Mesothelial cell of epicardium (in vitro differentiated cells): Measurements from ENCODE around the gene PLEKHM1. TPM values are rescaled to one million over a fixed set of nuclear protein-coding genes. Genes with fewer than 3 reads are reported as not detected.
"Not testable (repeated sequence)": the region's sequence is repeated elsewhere in the genome, so short reads cannot be mapped to it uniquely, and the experiment has no call there.

Experiments used
- DNase-seq, 2 experiments: peaks; one replicate each; pipeline ENCODE4 v3.0.0; 2021; ENCODE audit warnings: low spot score in 2 of 2; ENCODE audit not compliant: unreplicated experiment in 2 of 2
- H3K27ac Mint-ChIP-seq: 2 replicates; pipeline ENCODE4 v1.8.0; 2021; ENCODE audit warnings: mixed read lengths
- H3K27me3 Mint-ChIP-seq: 2 replicates; pipeline ENCODE4 v1.8.0; 2021; ENCODE audit warnings: low read depth, mixed read lengths
- H3K36me3 Mint-ChIP-seq: 2 replicates; pipeline ENCODE4 v1.8.0; 2021; ENCODE audit warnings: mixed read lengths
- H3K4me1 Mint-ChIP-seq: 2 replicates; pipeline ENCODE4 v1.8.0; 2021; ENCODE audit warnings: mixed read lengths
- H3K4me3 Mint-ChIP-seq: 2 replicates; pipeline ENCODE4 v1.8.0; 2021; ENCODE audit warnings: mild to moderate bottlenecking, moderate library complexity, mixed read lengths
- H3K9me3 Mint-ChIP-seq: 2 replicates; pipeline ENCODE4 v1.8.0; 2021; ENCODE audit warnings: mixed read lengths
- CTCF ChIP-seq: fragments of 200-600 bp; sonication (generic); IDR thresholded peaks from one replicate; pipeline ENCODE4 v1.5.0; 2021; ENCODE audit warnings: antibody characterized with exemption; ENCODE audit not compliant: unreplicated experiment
- total RNA-seq: library from RNA; stranded (reverse); gene quantifications from 3 replicates; pipeline ENCODE4 v1.2.1, GENCODE V29; 2021

The PLEKHM1 gene
- total RNA-seq, 1 donor from 2014 or later, result 33.2 TPM

- not testable (repeated sequence) for H3K4me1 Mint-ChIP-seq, H3K27me3 Mint-ChIP-seq, H3K9me3 Mint-ChIP-seq, H3K27ac Mint-ChIP-seq, H3K4me3 Mint-ChIP-seq, DNase-seq, H3K36me3 Mint-ChIP-seq
These were observed 38.9 kb downstream of the PLEKHM1 start for GRCh38 chr17:45451660-45452059.

DNA sequence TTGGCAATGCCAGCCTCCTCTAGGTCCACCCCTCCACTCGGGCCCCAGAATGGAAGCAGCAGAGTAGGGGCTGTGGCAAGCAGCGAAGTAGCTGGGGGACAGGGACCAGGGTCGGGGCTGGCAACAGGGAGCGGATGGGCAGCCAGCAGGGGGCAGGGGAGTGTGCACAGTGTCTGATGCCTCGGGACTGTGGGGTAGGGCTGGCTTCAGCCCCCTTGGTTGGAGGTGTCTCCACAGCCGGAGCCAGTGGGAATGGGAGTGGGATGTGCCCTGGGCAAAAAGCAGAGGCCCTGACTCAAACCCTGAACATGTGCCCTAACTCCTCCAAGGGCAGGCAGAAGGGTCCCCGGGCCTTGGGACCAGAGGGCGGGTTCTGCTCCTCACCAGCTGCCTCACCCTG lies 39.4 kb downstream of the PLEKHM1 start:
- no peaks in the 10 kb centered on the region for H3K4me1 Mint-ChIP-seq
- no peak overlapping the region for H3K4me3 Mint-ChIP-seq
- no peaks in the 10 kb centered on the region for H3K36me3 Mint-ChIP-seq
- H3K27ac Mint-ChIP-seq, result no peak overlapping the region
- TF ChIP-seq CTCF, result no peak
- no peaks in the 10 kb centered on the region for H3K9me3 Mint-ChIP-seq
- H3K27me3 Mint-ChIP-seq, result no peaks in the 10 kb centered on the region
- no peak for DNase-seq

DNA sequence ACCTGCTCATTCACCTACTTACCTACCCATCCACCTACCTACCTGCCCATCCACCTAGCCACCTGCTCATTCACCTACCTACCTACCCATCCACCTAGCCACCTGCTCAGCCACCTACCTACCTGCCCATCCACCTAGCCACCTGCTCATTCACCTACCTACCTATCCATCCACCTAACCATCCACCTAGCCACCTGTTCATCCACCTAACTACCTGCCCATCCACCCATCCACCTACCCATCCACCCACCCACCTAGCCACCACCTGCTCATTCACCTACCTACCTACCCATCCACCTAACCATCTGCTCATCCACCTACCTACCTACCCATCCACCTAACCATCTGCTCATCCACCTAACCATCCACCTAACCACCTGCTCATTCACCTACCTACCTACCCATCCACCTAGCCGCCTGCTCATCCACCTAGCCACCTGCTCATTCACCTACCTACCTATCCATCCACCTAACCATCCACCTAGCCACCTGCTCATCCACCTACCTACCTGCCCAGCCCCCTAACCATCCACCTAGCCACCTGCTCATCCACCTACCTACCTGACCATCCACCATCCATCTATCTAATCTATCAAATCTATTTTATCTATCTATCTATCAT lies 40.7 kb downstream of the PLEKHM1 start:
- DNase-seq, H3K27me3 Mint-ChIP-seq, H3K9me3 Mint-ChIP-seq, H3K4me3 Mint-ChIP-seq, H3K27ac Mint-ChIP-seq, H3K36me3 Mint-ChIP-seq, H3K4me1 Mint-ChIP-seq: not testable (repeated sequence)

DNA sequence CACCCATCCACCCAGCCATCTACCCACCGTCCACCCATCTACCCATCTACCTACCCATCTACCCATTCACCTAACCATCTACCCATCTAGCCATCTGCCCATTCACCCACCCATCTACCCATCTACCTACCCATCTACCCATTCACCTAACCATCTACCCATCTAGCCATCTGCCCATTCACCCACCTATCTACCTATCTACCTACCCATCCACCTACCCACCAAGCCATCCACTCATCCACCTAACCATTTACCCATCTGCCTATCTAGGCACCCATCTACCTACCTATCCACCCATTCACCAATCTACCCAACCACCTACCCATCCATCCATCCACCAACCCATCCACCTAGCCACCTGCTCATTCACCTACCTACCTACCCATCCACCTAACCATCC lies 41.3 kb downstream of the PLEKHM1 start:
- H3K9me3 Mint-ChIP-seq, H3K4me1 Mint-ChIP-seq, H3K4me3 Mint-ChIP-seq, H3K27me3 Mint-ChIP-seq, H3K27ac Mint-ChIP-seq, H3K36me3 Mint-ChIP-seq, DNase-seq: not testable (repeated sequence)

GRCh38 chr17:45448483-45448882 lies 42.0 kb downstream of the PLEKHM1 start:
- not testable (repeated sequence) for H3K4me1 Mint-ChIP-seq, DNase-seq, H3K9me3 Mint-ChIP-seq, H3K36me3 Mint-ChIP-seq, H3K4me3 Mint-ChIP-seq, H3K27me3 Mint-ChIP-seq, H3K27ac Mint-ChIP-seq

DNA sequence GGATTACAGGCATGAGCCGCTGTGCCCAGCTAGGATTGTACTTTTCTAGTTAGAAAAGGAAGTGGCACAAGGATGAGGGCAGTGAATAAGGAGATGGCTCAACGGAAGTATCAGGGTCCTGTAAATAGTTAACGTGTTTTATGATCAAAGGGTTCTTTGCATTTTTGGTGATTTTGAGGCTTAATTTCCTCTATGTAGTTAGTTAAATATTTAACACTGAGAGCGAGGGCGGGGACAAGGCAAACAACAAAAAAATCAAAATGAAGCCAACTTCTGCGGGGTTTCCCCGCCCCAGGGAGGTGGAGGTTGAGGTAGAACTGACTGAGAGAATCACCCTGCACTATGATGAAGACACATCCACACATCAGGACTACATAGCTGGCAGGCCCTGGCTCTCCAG lies 42.5 kb downstream of the PLEKHM1 start:
- H3K27ac Mint-ChIP-seq, H3K36me3 Mint-ChIP-seq, H3K4me1 Mint-ChIP-seq, DNase-seq, H3K4me3 Mint-ChIP-seq, H3K9me3 Mint-ChIP-seq, H3K27me3 Mint-ChIP-seq: not testable (repeated sequence)

DNA sequence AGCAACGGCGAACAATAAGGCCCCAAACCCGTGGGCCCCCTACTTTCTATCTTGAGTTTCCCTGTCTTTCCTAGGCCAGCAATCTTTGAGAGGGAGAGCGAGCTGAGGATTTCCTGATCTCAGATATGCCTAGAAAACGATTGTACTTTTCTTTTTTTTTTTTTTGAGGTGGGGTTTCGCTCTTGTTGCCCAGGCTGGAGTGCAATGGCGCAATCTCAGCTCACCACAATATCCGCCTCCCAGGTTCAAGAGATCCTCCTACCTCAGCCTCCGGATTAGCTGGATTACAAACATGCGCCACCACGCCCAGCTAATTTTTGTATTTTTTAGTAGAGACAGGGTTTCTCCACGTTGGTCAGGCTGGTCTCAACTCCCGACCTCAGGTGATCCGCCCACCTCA lies 42.9 kb downstream of the PLEKHM1 start:
- DNase-seq, H3K27ac Mint-ChIP-seq: not testable (repeated sequence)

GRCh38 chr17:45446872-45447625 lies 43.5 kb downstream of the PLEKHM1 start:
- H3K4me3 Mint-ChIP-seq, H3K27ac Mint-ChIP-seq, H3K27me3 Mint-ChIP-seq, DNase-seq, H3K9me3 Mint-ChIP-seq, H3K4me1 Mint-ChIP-seq, H3K36me3 Mint-ChIP-seq: not testable (repeated sequence)

More for the DNA sequence above, 42.9 kb downstream of the PLEKHM1 start:
- not testable (repeated sequence) for H3K4me1 Mint-ChIP-seq, H3K27me3 Mint-ChIP-seq, H3K4me3 Mint-ChIP-seq, H3K36me3 Mint-ChIP-seq, H3K9me3 Mint-ChIP-seq

GRCh38 chr17:45445901-45446743 lies 44.4 kb downstream of the PLEKHM1 start:
- not testable (repeated sequence) for H3K27me3 Mint-ChIP-seq, H3K36me3 Mint-ChIP-seq, H3K27ac Mint-ChIP-seq, H3K9me3 Mint-ChIP-seq, H3K4me3 Mint-ChIP-seq, DNase-seq, H3K4me1 Mint-ChIP-seq

GRCh38 chr17:45444856-45445820 lies 45.4 kb downstream of the PLEKHM1 start:
- not testable (repeated sequence) for DNase-seq, H3K4me3 Mint-ChIP-seq, H3K27me3 Mint-ChIP-seq, H3K27ac Mint-ChIP-seq, H3K36me3 Mint-ChIP-seq, H3K4me1 Mint-ChIP-seq, H3K9me3 Mint-ChIP-seq

DNA sequence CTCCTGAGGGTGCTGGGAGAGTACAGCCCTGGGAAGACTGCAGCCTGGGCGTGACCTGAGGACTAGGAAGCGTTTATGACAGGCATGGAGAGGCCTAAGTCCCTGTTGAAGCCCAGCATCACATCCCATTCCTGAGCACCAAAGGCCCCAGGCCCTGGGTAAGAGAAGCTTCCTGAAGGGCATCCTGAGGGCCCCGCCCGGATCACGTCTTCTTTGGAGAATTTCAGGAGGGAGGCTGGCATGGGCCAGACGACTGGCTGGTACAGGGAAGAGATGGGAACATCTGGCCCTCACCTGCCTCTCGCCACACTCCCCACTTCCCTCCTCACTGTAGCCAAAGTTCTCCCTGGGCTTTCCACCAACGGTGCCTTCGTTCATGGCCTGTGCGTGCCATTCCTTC lies 46.2 kb downstream of the PLEKHM1 start:
- not testable (repeated sequence) for H3K36me3 Mint-ChIP-seq, H3K9me3 Mint-ChIP-seq, DNase-seq

More for the DNA sequence above, 46.2 kb downstream of the PLEKHM1 start:
- H3K27me3 Mint-ChIP-seq, H3K27ac Mint-ChIP-seq, H3K4me1 Mint-ChIP-seq, H3K4me3 Mint-ChIP-seq: not testable (repeated sequence)
